Measurements from ENCODE around the gene MAG. TPM values are rescaled to one million over a fixed set of nuclear protein-coding genes. Genes with fewer than 3 reads are reported as not detected.

The MAG gene
- total and polyA plus RNA-seq, 9 of the 15 experiments (the other 6 are each of a cell fraction or from before 2014, with no cell fraction given): 0.11 to 10.0 (median 1.6) TPM

- H3K27ac ChIP-seq (ENCODE audit: extremely low read depth, low read depth, low read length): no peak overlapping the region
- H3K9me1 ChIP-seq (ENCODE audit: control insufficient read depth, insufficient read depth, low read length): no peaks in the 10 kb centered on the region
- H3K9ac ChIP-seq (ENCODE audit: insufficient read depth in 1 of 2, low read depth in 2 of 2, low read length in 2 of 2): peak overlapping the region in 1 of 2 experiments; percentile 37; a peak in 2 of 4 replicates
- POLR2A ChIA-PET: interaction anchor here (0.6 to 1.2 kb wide), 6 partner anchors 20 to 194 kb away, joined by 3 to 4 read pairs (median 4); no protein-coding TSS in a partner anchor
- intact Hi-C loops (cut with micrococcal nuclease): loop anchor here (1.0 kb wide), 2 partner anchors 116 to 143 kb away; no protein-coding TSS in a partner anchor
- peak overlapping the region; percentile 47 for H2AFZ ChIP-seq (ENCODE audit: low read depth, low read length)
- no TSS peak for BruUV-seq (replicated peaks)
- H3K4me3 ChIP-seq: no peak overlapping the region
- no peaks in the 10 kb centered on the region for H3K79me2 ChIP-seq (ENCODE audit: control insufficient read depth, insufficient read depth, low read length)
- H3K36me3 ChIP-seq (ENCODE audit: control insufficient read depth, insufficient read depth, low read length): no peaks in the 10 kb centered on the region
- ATAC-seq (peak; percentile 82), FAIRE-seq (peak; percentile 93), DNase-seq (ENCODE audit: extremely low read depth in 1 of 4, low spot score in 3 of 4) (peak; percentile 76 to 89 (median 81))
- in situ Hi-C loops (cut with MboI): no loop called here
- H3K9me3 ChIP-seq (replicated peaks; ENCODE audit: control insufficient read depth, insufficient read depth, low read depth, low read length): no peaks in the 10 kb centered on the region
- no peaks in the 10 kb centered on the region for H4K20me1 ChIP-seq (replicated peaks; ENCODE audit: control insufficient read depth, insufficient read depth, low read length)
- no peak overlapping the region for H3K4me2 ChIP-seq (ENCODE audit: insufficient read depth, low read length)
- peaks cover 3 to 7% of the 10 kb centered on the region in 2 experiments; a peak in 3 of 5 replicates for H3K27me3 ChIP-seq (ENCODE audit: control insufficient read depth in 2 of 2, insufficient read depth in 2 of 2, low read length in 2 of 2)
- CTCF ChIA-PET (ENCODE audit: low intra/inter-chr PET ratio): interaction anchor here (0.6 to 2.7 kb wide), 9 partner anchors 46 to 364 kb away, joined by 3 to 34 read pairs (median 3); no protein-coding TSS in a partner anchor
- WGBS (ENCODE audit: insufficient coverage, low coverage, missing lambda C conversion rate): 14% methylated on average over 28 of the region's 32 CpGs
- H3K4me1 ChIP-seq (replicated peaks in 1 of 2; ENCODE audit: control insufficient read depth in 2 of 2, insufficient read depth in 2 of 2, low read length in 2 of 2): peaks cover 5 to 28% of the 10 kb centered on the region in 2 experiments; a peak in 4 of 5 replicates
- TF ChIP-seq THRB (CRISPR knock-in tag; conservative IDR thresholded peaks at IDR 0.05) (no peak), FOSL1 (tag; conservative IDR thresholded peaks at IDR 0.05) (peak; percentile 36; the same call in 1 of the 2 replicates), RAD21 (CRISPR knock-in tag; conservative IDR thresholded peaks at IDR 0.05 in 1 of 2, IDR thresholded peaks at IDR 0.05 in 1 of 2) (peak; percentile 98), ETV1 (tag; conservative IDR thresholded peaks at IDR 0.05; ENCODE audit: low read depth) (peak; percentile 54), KLF10 (CRISPR knock-in tag; IDR thresholded peaks at IDR 0.05) (no peak), STAG1 (CRISPR knock-in tag; IDR thresholded peaks at IDR 0.05; ENCODE audit: borderline replicate concordance) (peak; percentile 86), CC2D1A (IDR thresholded peaks at IDR 0.05) (0 out of 2 replicates have a peak, but pooled peaks have one; percentile 76), KDM1A (IDR thresholded peaks at IDR 0.05) (peak; percentile 77 to 82)
- TF ChIP-seq, protein P1, sequence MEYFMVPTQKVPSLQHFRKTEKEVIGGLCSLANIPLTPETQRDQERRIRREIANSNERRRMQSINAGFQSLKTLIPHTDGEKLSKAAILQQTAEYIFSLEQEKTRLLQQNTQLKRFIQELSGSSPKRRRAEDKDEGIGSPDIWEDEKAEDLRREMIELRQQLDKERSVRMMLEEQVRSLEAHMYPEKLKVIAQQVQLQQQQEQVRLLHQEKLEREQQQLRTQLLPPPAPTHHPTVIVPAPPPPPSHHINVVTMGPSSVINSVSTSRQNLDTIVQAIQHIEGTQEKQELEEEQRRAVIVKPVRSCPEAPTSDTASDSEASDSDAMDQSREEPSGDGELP (CRISPR knock-in tag; IDR thresholded peaks at IDR 0.05; ENCODE audit: borderline replicate concordance): peak; percentile 33; the same call in 1 of the 2 replicates
- TF ChIP-seq, protein P2, sequence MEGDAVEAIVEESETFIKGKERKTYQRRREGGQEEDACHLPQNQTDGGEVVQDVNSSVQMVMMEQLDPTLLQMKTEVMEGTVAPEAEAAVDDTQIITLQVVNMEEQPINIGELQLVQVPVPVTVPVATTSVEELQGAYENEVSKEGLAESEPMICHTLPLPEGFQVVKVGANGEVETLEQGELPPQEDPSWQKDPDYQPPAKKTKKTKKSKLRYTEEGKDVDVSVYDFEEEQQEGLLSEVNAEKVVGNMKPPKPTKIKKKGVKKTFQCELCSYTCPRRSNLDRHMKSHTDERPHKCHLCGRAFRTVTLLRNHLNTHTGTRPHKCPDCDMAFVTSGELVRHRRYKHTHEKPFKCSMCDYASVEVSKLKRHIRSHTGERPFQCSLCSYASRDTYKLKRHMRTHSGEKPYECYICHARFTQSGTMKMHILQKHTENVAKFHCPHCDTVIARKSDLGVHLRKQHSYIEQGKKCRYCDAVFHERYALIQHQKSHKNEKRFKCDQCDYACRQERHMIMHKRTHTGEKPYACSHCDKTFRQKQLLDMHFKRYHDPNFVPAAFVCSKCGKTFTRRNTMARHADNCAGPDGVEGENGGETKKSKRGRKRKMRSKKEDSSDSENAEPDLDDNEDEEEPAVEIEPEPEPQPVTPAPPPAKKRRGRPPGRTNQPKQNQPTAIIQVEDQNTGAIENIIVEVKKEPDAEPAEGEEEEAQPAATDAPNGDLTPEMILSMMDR (IDR thresholded peaks at IDR 0.05 in 2 of 3, conservative IDR thresholded peaks at IDR 0.05 in 1 of 3; ENCODE audit: insufficient read depth in 2 of 3, low read depth in 1 of 3, low read length in 3 of 3): peak; percentile 92 to 96 (median 93)
- TF ChIP-seq, protein P3, sequence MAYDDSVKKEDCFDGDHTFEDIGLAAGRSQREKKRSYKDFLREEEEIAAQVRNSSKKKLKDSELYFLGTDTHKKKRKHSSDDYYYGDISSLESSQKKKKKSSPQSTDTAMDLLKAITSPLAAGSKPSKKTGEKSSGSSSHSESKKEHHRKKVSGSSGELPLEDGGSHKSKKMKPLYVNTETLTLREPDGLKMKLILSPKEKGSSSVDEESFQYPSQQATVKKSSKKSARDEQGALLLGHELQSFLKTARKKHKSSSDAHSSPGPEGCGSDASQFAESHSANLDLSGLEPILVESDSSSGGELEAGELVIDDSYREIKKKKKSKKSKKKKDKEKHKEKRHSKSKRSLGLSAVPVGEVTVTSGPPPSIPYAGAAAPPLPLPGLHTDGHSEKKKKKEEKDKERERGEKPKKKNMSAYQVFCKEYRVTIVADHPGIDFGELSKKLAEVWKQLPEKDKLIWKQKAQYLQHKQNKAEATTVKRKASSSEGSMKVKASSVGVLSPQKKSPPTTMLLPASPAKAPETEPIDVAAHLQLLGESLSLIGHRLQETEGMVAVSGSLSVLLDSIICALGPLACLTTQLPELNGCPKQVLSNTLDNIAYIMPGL (CRISPR knock-in tag; IDR thresholded peaks at IDR 0.05): no peak
- TF ChIP-seq, protein P4, sequence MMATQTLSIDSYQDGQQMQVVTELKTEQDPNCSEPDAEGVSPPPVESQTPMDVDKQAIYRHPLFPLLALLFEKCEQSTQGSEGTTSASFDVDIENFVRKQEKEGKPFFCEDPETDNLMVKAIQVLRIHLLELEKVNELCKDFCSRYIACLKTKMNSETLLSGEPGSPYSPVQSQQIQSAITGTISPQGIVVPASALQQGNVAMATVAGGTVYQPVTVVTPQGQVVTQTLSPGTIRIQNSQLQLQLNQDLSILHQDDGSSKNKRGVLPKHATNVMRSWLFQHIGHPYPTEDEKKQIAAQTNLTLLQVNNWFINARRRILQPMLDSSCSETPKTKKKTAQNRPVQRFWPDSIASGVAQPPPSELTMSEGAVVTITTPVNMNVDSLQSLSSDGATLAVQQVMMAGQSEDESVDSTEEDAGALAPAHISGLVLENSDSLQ (IDR thresholded peaks at IDR 0.05): peak; percentile 31; the same call in 1 of the 2 replicates
These were observed 60.7 kb downstream of the MAG start for GRCh38 chr19:35352448-35353304.

All from K562 (cell line).